Measurements from ENCODE around the gene STK33. TPM values are rescaled to one million over a fixed set of nuclear protein-coding genes. Genes with fewer than 3 reads are reported as not detected.

The STK33 gene
- under 1 TPM; 0.75 to 0.92 TPM for polyA plus RNA-seq

- Histone ChIP-seq H3K4me3 (ENCODE audit: low read depth in 1 of 2, low read length in 2 of 2) (peak within 1 kb of the TSS; percentile 46 to 48), H3K27ac (ENCODE audit: low read depth in 2 of 2, low read length in 1 of 2) (no peak within 1 kb of the TSS), H3K4me1 (ENCODE audit: control insufficient read depth in 2 of 2, insufficient read depth in 2 of 2, low read length in 1 of 2) (peaks cover 0 to 8% of the 10 kb centered on the region in 2 donors), H3K27me3 (ENCODE audit: control insufficient read depth in 1 of 2, insufficient read depth in 2 of 2, low read length in 2 of 2) (no peaks in the 10 kb centered on the region), H3K36me3 (ENCODE audit: control insufficient read depth in 2 of 2, insufficient read depth in 2 of 2, low read length in 1 of 2) (no peaks in the 10 kb centered on the region), H3K9me3 (ENCODE audit: control insufficient read depth in 2 of 2, insufficient read depth in 1 of 2, low read depth in 1 of 2, low read length in 1 of 2) (no peaks in the 10 kb centered on the region)
- 6 to 7% methylated on average over 55 of the region's 55 CpGs for WGBS, 2 donors
Observed at GRCh38 chr11:8593935-8594909, at the start of gene STK33. TSS of gene STK33 (minus strand) at chr11:8594228. CDS start at chr11:8474905, 119,323 bp downstream.

GRCh38 chr11:8642196-8642841 lies 48.3 kb upstream of the STK33 start:
- no peak overlapping the region for H3K27ac ChIP-seq (ENCODE audit: low read depth in 2 of 2, low read length in 1 of 2)
- H3K9me3 ChIP-seq (ENCODE audit: control insufficient read depth in 2 of 2, insufficient read depth in 1 of 2, low read depth in 1 of 2, low read length in 1 of 2) = no peaks in the 10 kb centered on the region
- peaks cover 11 to 34% of the 10 kb centered on the region in 2 donors for H3K36me3 ChIP-seq (ENCODE audit: control insufficient read depth in 2 of 2, insufficient read depth in 2 of 2, low read length in 1 of 2)
- H3K4me3 ChIP-seq (ENCODE audit: low read depth in 1 of 2, low read length in 2 of 2) = no peak overlapping the region
- 73 to 76% methylated on average over 5 of the region's 5 CpGs for WGBS, 2 donors
- no peaks in the 10 kb centered on the region for H3K27me3 ChIP-seq (ENCODE audit: control insufficient read depth in 1 of 2, insufficient read depth in 2 of 2, low read length in 2 of 2)
- H3K4me1 ChIP-seq (ENCODE audit: control insufficient read depth in 2 of 2, insufficient read depth in 2 of 2, low read length in 1 of 2) = no peaks in the 10 kb centered on the region

- Histone ChIP-seq H3K36me3 (ENCODE audit: control insufficient read depth in 2 of 2, insufficient read depth in 2 of 2, low read length in 1 of 2) (peaks cover 11 to 34% of the 10 kb centered on the region in 2 donors), H3K9me3 (ENCODE audit: control insufficient read depth in 2 of 2, insufficient read depth in 1 of 2, low read depth in 1 of 2, low read length in 1 of 2) (no peaks in the 10 kb centered on the region), H3K27me3 (ENCODE audit: control insufficient read depth in 1 of 2, insufficient read depth in 2 of 2, low read length in 2 of 2) (no peaks in the 10 kb centered on the region), H3K4me3 (ENCODE audit: low read depth in 1 of 2, low read length in 2 of 2) (no peak overlapping the region), H3K27ac (ENCODE audit: low read depth in 2 of 2, low read length in 1 of 2) (no peak overlapping the region), H3K4me1 (ENCODE audit: control insufficient read depth in 2 of 2, insufficient read depth in 2 of 2, low read length in 1 of 2) (no peaks in the 10 kb centered on the region)
- WGBS, 2 donors = 87 to 93% methylated on average over 2 of the region's 2 CpGs
Observed at GRCh38 chr11:8641332-8641731, 47.3 kb upstream of the STK33 start.

- Histone ChIP-seq H3K9me3 (ENCODE audit: control insufficient read depth in 2 of 2, insufficient read depth in 1 of 2, low read depth in 1 of 2, low read length in 1 of 2) (no peaks in the 10 kb centered on the region), H3K4me1 (ENCODE audit: control insufficient read depth in 2 of 2, insufficient read depth in 2 of 2, low read length in 1 of 2) (no peaks in the 10 kb centered on the region), H3K36me3 (ENCODE audit: control insufficient read depth in 2 of 2, insufficient read depth in 2 of 2, low read length in 1 of 2) (peaks cover 13 to 29% of the 10 kb centered on the region in 2 donors), H3K27ac (ENCODE audit: low read depth in 2 of 2, low read length in 1 of 2) (no peak overlapping the region), H3K4me3 (ENCODE audit: low read depth in 1 of 2, low read length in 2 of 2) (no peak overlapping the region), H3K27me3 (ENCODE audit: control insufficient read depth in 1 of 2, insufficient read depth in 2 of 2, low read length in 2 of 2) (no peaks in the 10 kb centered on the region)
- WGBS, 2 donors = 59 to 69% methylated on average over 4 to 5 of the region's 5 CpGs
Observed at GRCh38 chr11:8640267-8640906, 46.4 kb upstream of the STK33 start.

- Histone ChIP-seq H3K4me1 (ENCODE audit: control insufficient read depth in 2 of 2, insufficient read depth in 2 of 2, low read length in 1 of 2) (no peaks in the 10 kb centered on the region), H3K4me3 (ENCODE audit: low read depth in 1 of 2, low read length in 2 of 2) (no peak overlapping the region), H3K9me3 (ENCODE audit: control insufficient read depth in 2 of 2, insufficient read depth in 1 of 2, low read depth in 1 of 2, low read length in 1 of 2) (no peaks in the 10 kb centered on the region), H3K27me3 (ENCODE audit: control insufficient read depth in 1 of 2, insufficient read depth in 2 of 2, low read length in 2 of 2) (no peaks in the 10 kb centered on the region), H3K36me3 (ENCODE audit: control insufficient read depth in 2 of 2, insufficient read depth in 2 of 2, low read length in 1 of 2) (peaks cover 12 to 23% of the 10 kb centered on the region in 2 donors), H3K27ac (ENCODE audit: low read depth in 2 of 2, low read length in 1 of 2) (no peak overlapping the region)
- WGBS, 2 donors = 87 to 93% methylated on average over 3 of the region's 3 CpGs
Observed at GRCh38 chr11:8639655-8640054, 45.6 kb upstream of the STK33 start.

GRCh38 chr11:8638300-8638699 lies 44.3 kb upstream of the STK33 start:
- peaks cover 13 to 21% of the 10 kb centered on the region in 2 donors for H3K36me3 ChIP-seq (ENCODE audit: control insufficient read depth in 2 of 2, insufficient read depth in 2 of 2, low read length in 1 of 2)
- H3K4me1 ChIP-seq (ENCODE audit: control insufficient read depth in 2 of 2, insufficient read depth in 2 of 2, low read length in 1 of 2) = no peaks in the 10 kb centered on the region
- H3K9me3 ChIP-seq (ENCODE audit: control insufficient read depth in 2 of 2, insufficient read depth in 1 of 2, low read depth in 1 of 2, low read length in 1 of 2) = no peaks in the 10 kb centered on the region
- no peak overlapping the region for H3K4me3 ChIP-seq (ENCODE audit: low read depth in 1 of 2, low read length in 2 of 2)
- WGBS, 2 donors = 93 to 98% methylated on average over 5 of the region's 5 CpGs
- no peaks in the 10 kb centered on the region for H3K27me3 ChIP-seq (ENCODE audit: control insufficient read depth in 1 of 2, insufficient read depth in 2 of 2, low read length in 2 of 2)
- no peak overlapping the region for H3K27ac ChIP-seq (ENCODE audit: low read depth in 2 of 2, low read length in 1 of 2)

- no peaks in the 10 kb centered on the region for H3K9me3 ChIP-seq (ENCODE audit: control insufficient read depth in 2 of 2, insufficient read depth in 1 of 2, low read depth in 1 of 2, low read length in 1 of 2)
- H3K27me3 ChIP-seq (ENCODE audit: control insufficient read depth in 1 of 2, insufficient read depth in 2 of 2, low read length in 2 of 2) = no peaks in the 10 kb centered on the region
- 97 to 98% methylated on average over 2 of the region's 2 CpGs for WGBS, 2 donors
- H3K4me3 ChIP-seq (ENCODE audit: low read depth in 1 of 2, low read length in 2 of 2) = no peak overlapping the region
- peaks cover 13 to 16% of the 10 kb centered on the region in 2 donors for H3K36me3 ChIP-seq (ENCODE audit: control insufficient read depth in 2 of 2, insufficient read depth in 2 of 2, low read length in 1 of 2)
- no peak overlapping the region for H3K27ac ChIP-seq (ENCODE audit: low read depth in 2 of 2, low read length in 1 of 2)
- H3K4me1 ChIP-seq (ENCODE audit: control insufficient read depth in 2 of 2, insufficient read depth in 2 of 2, low read length in 1 of 2) = no peaks in the 10 kb centered on the region
Observed at GRCh38 chr11:8636127-8636526, 42.1 kb upstream of the STK33 start.

GRCh38 chr11:8634498-8634897 lies 40.5 kb upstream of the STK33 start:
- no peaks in the 10 kb centered on the region for H3K27me3 ChIP-seq (ENCODE audit: control insufficient read depth in 1 of 2, insufficient read depth in 2 of 2, low read length in 2 of 2)
- H3K36me3 ChIP-seq (ENCODE audit: control insufficient read depth in 2 of 2, insufficient read depth in 2 of 2, low read length in 1 of 2) = peaks cover 8 to 13% of the 10 kb centered on the region in 2 donors
- no peaks in the 10 kb centered on the region for H3K9me3 ChIP-seq (ENCODE audit: control insufficient read depth in 2 of 2, insufficient read depth in 1 of 2, low read depth in 1 of 2, low read length in 1 of 2)
- no peak overlapping the region for H3K27ac ChIP-seq (ENCODE audit: low read depth in 2 of 2, low read length in 1 of 2)
- H3K4me1 ChIP-seq (ENCODE audit: control insufficient read depth in 2 of 2, insufficient read depth in 2 of 2, low read length in 1 of 2) = no peaks in the 10 kb centered on the region
- 93 to 94% methylated on average over 6 of the region's 6 CpGs for WGBS, 2 donors
- no peak overlapping the region for H3K4me3 ChIP-seq (ENCODE audit: low read depth in 1 of 2, low read length in 2 of 2)

GRCh38 chr11:8631395-8632118 lies 37.5 kb upstream of the STK33 start:
- Histone ChIP-seq H3K4me1 (ENCODE audit: control insufficient read depth in 2 of 2, insufficient read depth in 2 of 2, low read length in 1 of 2) (no peaks in the 10 kb centered on the region), H3K4me3 (ENCODE audit: low read depth in 1 of 2, low read length in 2 of 2) (no peak overlapping the region), H3K9me3 (ENCODE audit: control insufficient read depth in 2 of 2, insufficient read depth in 1 of 2, low read depth in 1 of 2, low read length in 1 of 2) (no peaks in the 10 kb centered on the region), H3K27ac (ENCODE audit: low read depth in 2 of 2, low read length in 1 of 2) (no peak overlapping the region), H3K27me3 (ENCODE audit: control insufficient read depth in 1 of 2, insufficient read depth in 2 of 2, low read length in 2 of 2) (no peaks in the 10 kb centered on the region), H3K36me3 (ENCODE audit: control insufficient read depth in 2 of 2, insufficient read depth in 2 of 2, low read length in 1 of 2) (peaks cover 3 to 8% of the 10 kb centered on the region in 2 donors)
- 76 to 86% methylated on average over 6 of the region's 6 CpGs for WGBS, 2 donors
